C4-2B (cell line): ENCODE results near the gene NLRC5.

Source experiments
- H3K27ac ChIP-seq: fragments of 450-650 bp; 2 replicates; pipeline ENCODE4 v1.5.1; 2017
- ZFX ChIP-seq: fragments of 450-650 bp; IDR thresholded peaks from 2 replicates; pipeline ENCODE4 v1.6.1; 2017
- TF ChIP-seq, protein P1 (sequence below): fragments of 450-650 bp; conservative IDR thresholded peaks from 2 replicates; pipeline ENCODE4 v1.5.1; 2017; ENCODE audit warnings: mild to moderate bottlenecking

The NLRC5 gene

GRCh38 chr16:56977823-56978430, 11.4 kb upstream of the NLRC5 start:
- TF ChIP-seq, protein P1, sequence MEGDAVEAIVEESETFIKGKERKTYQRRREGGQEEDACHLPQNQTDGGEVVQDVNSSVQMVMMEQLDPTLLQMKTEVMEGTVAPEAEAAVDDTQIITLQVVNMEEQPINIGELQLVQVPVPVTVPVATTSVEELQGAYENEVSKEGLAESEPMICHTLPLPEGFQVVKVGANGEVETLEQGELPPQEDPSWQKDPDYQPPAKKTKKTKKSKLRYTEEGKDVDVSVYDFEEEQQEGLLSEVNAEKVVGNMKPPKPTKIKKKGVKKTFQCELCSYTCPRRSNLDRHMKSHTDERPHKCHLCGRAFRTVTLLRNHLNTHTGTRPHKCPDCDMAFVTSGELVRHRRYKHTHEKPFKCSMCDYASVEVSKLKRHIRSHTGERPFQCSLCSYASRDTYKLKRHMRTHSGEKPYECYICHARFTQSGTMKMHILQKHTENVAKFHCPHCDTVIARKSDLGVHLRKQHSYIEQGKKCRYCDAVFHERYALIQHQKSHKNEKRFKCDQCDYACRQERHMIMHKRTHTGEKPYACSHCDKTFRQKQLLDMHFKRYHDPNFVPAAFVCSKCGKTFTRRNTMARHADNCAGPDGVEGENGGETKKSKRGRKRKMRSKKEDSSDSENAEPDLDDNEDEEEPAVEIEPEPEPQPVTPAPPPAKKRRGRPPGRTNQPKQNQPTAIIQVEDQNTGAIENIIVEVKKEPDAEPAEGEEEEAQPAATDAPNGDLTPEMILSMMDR = no peak
- no peak for TF ChIP-seq ZFX
- no peak overlapping the region for H3K27ac ChIP-seq

- no peak for TF ChIP-seq ZFX
- TF ChIP-seq, protein P1 = no peak
Measured at GRCh38 chr16:56980201-56980535, 9.2 kb upstream of the NLRC5 start.

GRCh38 chr16:56980792-56981724, 8.3 kb upstream of the NLRC5 start:
- no peak for TF ChIP-seq ZFX
- TF ChIP-seq, protein P1 = no peak
- no peak overlapping the region for H3K27ac ChIP-seq

More at GRCh38 chr16:56980201-56980535, 9.2 kb upstream of the NLRC5 start:
- no peak overlapping the region for H3K27ac ChIP-seq

GRCh38 chr16:56981729-56982271, 7.6 kb upstream of the NLRC5 start:
- TF ChIP-seq ZFX = no peak
- TF ChIP-seq, protein P1 = no peak
- no peak overlapping the region for H3K27ac ChIP-seq

DNA sequence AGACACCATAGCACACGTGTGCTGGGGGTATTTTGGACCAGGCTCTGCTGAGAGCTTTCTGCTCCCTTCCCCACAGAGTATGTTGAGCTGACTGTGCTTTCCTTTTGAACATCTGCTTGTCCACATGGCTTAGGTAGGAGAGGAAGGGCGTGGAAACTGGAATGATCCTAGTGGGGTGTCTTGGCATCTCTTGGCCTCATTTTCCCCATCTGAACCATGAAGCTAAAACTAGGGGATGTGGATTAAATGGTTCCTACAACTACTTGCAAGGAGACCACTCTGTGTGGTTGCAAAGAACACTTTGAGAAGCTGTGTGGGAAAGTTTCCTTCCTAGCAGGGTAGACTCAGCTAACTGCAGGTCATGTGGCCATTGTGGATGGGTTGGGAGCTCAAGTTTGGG, 6.7 kb upstream of the NLRC5 start:
- no peak overlapping the region for H3K27ac ChIP-seq
- TF ChIP-seq, protein P1 = no peak
- no peak for TF ChIP-seq ZFX

- no peak overlapping the region for H3K27ac ChIP-seq
- TF ChIP-seq, protein P1 = no peak
- TF ChIP-seq ZFX = no peak
Measured at GRCh38 chr16:56983211-56983751, 6.1 kb upstream of the NLRC5 start.

GRCh38 chr16:56984639-56985038, 4.7 kb upstream of the NLRC5 start:
- TF ChIP-seq, protein P1 = no peak
- TF ChIP-seq ZFX = no peak
- H3K27ac ChIP-seq = no peak overlapping the region
